H7 (cell line): ENCODE measurements around the gene RGS9BP. TPM values are rescaled to one million over a fixed set of nuclear protein-coding genes. Genes with fewer than 3 reads are reported as not detected.

ENCODE experiments used
- total RNA-seq: library from RNA; depleted of rRNA; stranded (reverse); fragments of >200 nt; shearing (Covaris generic); gene quantifications from 2 replicates; pipeline ENCODE4 v1.2.3, GENCODE V29; 2014; rRNA removed

Gene RGS9BP
- total RNA-seq, 1 experiment from 2014 or later = 0.35 TPM

Other genes with a start within 250 kb of the RGS9BP start
- 73.7 and 105 TPM in 2 replicates for gene PDCD5, start 94.7 kb upstream of the RGS9BP start, total RNA-seq
- gene ANKRD27, start 668 bp upstream of the RGS9BP start, total RNA-seq = 40.7 and 52.0 TPM in 2 replicates
- 1.3 and 3.2 TPM in 2 replicates for gene NUDT19, start 16.0 kb downstream of the RGS9BP start, total RNA-seq
- 0.55 and 1.4 TPM in 2 replicates for gene TDRD12, start 43.9 kb downstream of the RGS9BP start, total RNA-seq
- gene SLC7A9, start 193.9 kb downstream of the RGS9BP start, total RNA-seq = not detected in 2 replicates